Tibial nerve (tissue), 4 donors: ENCODE measurements around the gene IGLON5.

ENCODE experiments used
- EP300 ChIP-seq, 2 donors: sonication (generic); formaldehyde crosslinking; IDR thresholded peaks; one replicate each; pipeline ENCODE4 v1.6.1; 2017; ENCODE audit warnings: antibody characterized with exemption in 2 of 2, mild to moderate bottlenecking in 1 of 2
- POLR2A ChIP-seq, 2 donors: fragments of 450-650 bp; IDR thresholded peaks; one replicate each; pipeline ENCODE4 v1.6.1; 2017; ENCODE audit warnings: antibody characterized with exemption in 2 of 2, mild to moderate bottlenecking in 2 of 2, moderate library complexity in 2 of 2
- TF ChIP-seq, protein P1 (sequence below), 5 experiments: fragments of 200-600 bp in 3 of 5; fragments of 450-650 bp in 2 of 5; sonication (generic) in 3 of 5; IDR thresholded peaks; one replicate each; pipeline ENCODE4 v1.5.1; 2016 to 2019; ENCODE audit warnings: antibody characterized with exemption in 5 of 5, mild to moderate bottlenecking in 3 of 5, moderate library complexity in 2 of 5

DNA sequence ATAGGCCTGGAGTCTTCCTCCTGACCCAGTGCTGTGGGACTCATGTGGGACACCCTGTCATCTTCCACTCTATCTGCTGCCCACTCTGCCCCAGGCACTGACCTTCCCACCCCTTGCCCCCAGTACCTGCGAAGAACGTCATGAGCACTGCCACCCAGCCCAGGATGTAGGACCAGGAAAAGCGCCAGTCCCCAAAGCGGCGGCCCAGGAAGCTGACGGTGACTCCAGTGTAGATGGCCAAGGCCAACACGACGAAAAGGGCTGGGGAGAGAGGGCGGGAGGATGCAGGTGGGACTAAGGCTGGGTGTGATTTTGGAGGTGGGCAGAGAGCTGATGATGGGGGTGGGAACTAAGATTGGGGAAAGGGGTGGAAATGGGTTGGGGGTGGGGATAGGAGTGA, 68.9 kb downstream of the IGLON5 start:
- TF ChIP-seq, protein P1, sequence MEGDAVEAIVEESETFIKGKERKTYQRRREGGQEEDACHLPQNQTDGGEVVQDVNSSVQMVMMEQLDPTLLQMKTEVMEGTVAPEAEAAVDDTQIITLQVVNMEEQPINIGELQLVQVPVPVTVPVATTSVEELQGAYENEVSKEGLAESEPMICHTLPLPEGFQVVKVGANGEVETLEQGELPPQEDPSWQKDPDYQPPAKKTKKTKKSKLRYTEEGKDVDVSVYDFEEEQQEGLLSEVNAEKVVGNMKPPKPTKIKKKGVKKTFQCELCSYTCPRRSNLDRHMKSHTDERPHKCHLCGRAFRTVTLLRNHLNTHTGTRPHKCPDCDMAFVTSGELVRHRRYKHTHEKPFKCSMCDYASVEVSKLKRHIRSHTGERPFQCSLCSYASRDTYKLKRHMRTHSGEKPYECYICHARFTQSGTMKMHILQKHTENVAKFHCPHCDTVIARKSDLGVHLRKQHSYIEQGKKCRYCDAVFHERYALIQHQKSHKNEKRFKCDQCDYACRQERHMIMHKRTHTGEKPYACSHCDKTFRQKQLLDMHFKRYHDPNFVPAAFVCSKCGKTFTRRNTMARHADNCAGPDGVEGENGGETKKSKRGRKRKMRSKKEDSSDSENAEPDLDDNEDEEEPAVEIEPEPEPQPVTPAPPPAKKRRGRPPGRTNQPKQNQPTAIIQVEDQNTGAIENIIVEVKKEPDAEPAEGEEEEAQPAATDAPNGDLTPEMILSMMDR (IDR thresholded peaks at IDR 0.05) = no peak
- TF ChIP-seq POLR2A (IDR thresholded peaks at IDR 0.05) = no peak
- no peak for TF ChIP-seq EP300 (IDR thresholded peaks at IDR 0.05)
